GM12891 (cell line): ENCODE measurements around the gene SMYD3.

Experiments
- PAX5 ChIP-seq: IDR thresholded peaks from 2 replicates; pipeline ENCODE4 v1.6.1; 2011; ENCODE audit warnings: low read length, moderate library complexity, mild to moderate bottlenecking; ENCODE audit not compliant: insufficient read depth, severe bottlenecking
- POLR2A ChIP-seq: IDR thresholded peaks from 2 replicates; pipeline ENCODE4 v1.6.1; 2011; ENCODE audit warnings: low read depth, low read length, control low read depth
- POLR2AphosphoS5 ChIP-seq: IDR thresholded peaks from 2 replicates; pipeline ENCODE4 v1.6.1; 2011; ENCODE audit warnings: low read depth, low read length, control low read depth
- POU2F2 ChIP-seq: IDR thresholded peaks from 2 replicates; pipeline ENCODE4 v1.6.1; 2011; ENCODE audit warnings: low read depth, mild to moderate bottlenecking, control low read depth, low read length, moderate library complexity
- SPI1 ChIP-seq: IDR thresholded peaks from 2 replicates; pipeline ENCODE4 v1.6.1; 2011; ENCODE audit warnings: low read depth, low read length, control low read depth
- TAF1 ChIP-seq: IDR thresholded peaks from 2 replicates; pipeline ENCODE4 v1.6.1; 2011; ENCODE audit warnings: low read depth, low read length, control low read depth

DNA sequence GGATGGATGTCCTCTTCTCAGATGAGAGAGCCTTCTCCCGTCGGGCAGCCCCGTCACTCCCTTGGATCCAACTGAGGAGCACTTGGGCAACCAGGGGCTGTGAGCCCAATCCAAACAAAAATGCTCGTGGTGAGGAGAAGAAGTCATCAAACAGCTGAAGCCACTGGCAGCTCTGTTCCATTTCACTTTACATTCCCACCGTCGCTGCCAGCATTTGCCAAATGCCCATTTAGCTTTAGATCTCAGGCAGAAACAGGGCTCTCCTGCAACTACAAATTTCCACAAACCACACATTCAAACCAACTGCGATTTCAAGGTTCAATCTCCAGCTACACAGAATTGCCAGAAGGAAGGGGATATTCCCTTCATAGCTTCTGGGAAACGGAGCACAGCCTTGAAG is 634.6 kb downstream of the SMYD3 start:
- TF ChIP-seq POLR2AphosphoS5 (no peak), POLR2A (no peak), TAF1 (no peak), SPI1 (no peak), PAX5 (no peak), POU2F2 (no peak)
